Measurements from ENCODE around the gene PTPRN2. TPM values are rescaled to one million over a fixed set of nuclear protein-coding genes. Genes with fewer than 3 reads are reported as not detected.

Gene PTPRN2
- polyA plus RNA-seq, 2 donors: 0.37 to 0.40 TPM

GRCh38 chr7:158590181-158590530 is 2.5 kb upstream of the PTPRN2 start:
- Histone ChIP-seq H3K4me1 (ENCODE audit: control insufficient read depth in 2 of 2, insufficient read depth in 2 of 2, low read length in 1 of 2) (peaks cover 12 to 13% of the 10 kb centered on the region in 2 donors), H3K27me3 (ENCODE audit: control insufficient read depth in 1 of 2, insufficient read depth in 2 of 2, low read length in 2 of 2) (no peaks in the 10 kb centered on the region), H3K4me3 (ENCODE audit: low read depth in 1 of 2, low read length in 2 of 2) (no peak overlapping the region), H3K27ac (ENCODE audit: low read depth in 2 of 2, low read length in 1 of 2) (no peak overlapping the region), H3K9me3 (ENCODE audit: control insufficient read depth in 2 of 2, insufficient read depth in 1 of 2, low read depth in 1 of 2, low read length in 1 of 2) (peaks cover 3 to 12% of the 10 kb centered on the region in 2 donors), H3K36me3 (ENCODE audit: control insufficient read depth in 2 of 2, insufficient read depth in 2 of 2, low read length in 1 of 2) (no peaks in the 10 kb centered on the region)
- 88 to 92% methylated on average over 12 of the region's 12 CpGs for WGBS, 2 donors

GRCh38 chr7:158589653-158590052 is 2.0 kb upstream of the PTPRN2 start:
- Histone ChIP-seq H3K9me3 (ENCODE audit: control insufficient read depth in 2 of 2, insufficient read depth in 1 of 2, low read depth in 1 of 2, low read length in 1 of 2) (peaks cover 3 to 10% of the 10 kb centered on the region in 2 donors), H3K27ac (ENCODE audit: low read depth in 2 of 2, low read length in 1 of 2) (no peak overlapping the region), H3K4me1 (ENCODE audit: control insufficient read depth in 2 of 2, insufficient read depth in 2 of 2, low read length in 1 of 2) (peaks cover 10 to 13% of the 10 kb centered on the region in 2 donors), H3K27me3 (ENCODE audit: control insufficient read depth in 1 of 2, insufficient read depth in 2 of 2, low read length in 2 of 2) (peaks cover 0 to 2% of the 10 kb centered on the region in 2 donors), H3K4me3 (ENCODE audit: low read depth in 1 of 2, low read length in 2 of 2) (no peak overlapping the region), H3K36me3 (ENCODE audit: control insufficient read depth in 2 of 2, insufficient read depth in 2 of 2, low read length in 1 of 2) (no peaks in the 10 kb centered on the region)
- WGBS, 2 donors: 36 to 65% methylated on average over 1 of the region's 1 CpG

DNA sequence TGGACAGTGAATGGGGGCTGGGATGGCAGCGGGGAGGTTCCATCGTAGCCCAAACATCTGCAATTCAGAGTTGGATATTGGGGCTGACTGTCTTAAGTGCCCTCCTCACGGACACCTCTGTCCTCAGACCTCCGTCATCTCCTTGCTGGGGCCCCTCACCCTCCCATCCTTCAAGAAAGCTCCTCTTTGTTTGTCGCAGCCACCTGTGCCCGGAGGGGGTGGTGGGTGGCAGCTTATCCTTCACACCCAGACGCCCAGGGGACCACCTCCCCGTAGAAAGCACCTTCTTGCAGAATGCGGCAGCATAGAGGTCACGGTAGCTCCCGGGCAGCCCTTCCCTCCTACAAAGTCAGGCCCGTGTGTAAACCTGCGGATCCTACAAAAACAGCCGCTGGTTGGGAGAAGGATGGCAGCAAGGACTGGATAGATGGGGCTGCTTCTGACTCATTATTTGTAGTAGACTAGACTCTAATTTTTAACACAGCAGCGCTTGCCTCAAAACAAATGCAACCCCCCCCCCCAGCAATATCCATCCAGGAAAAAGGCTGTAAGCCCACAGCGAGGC is 1.3 kb upstream of the PTPRN2 start:
- Histone ChIP-seq H3K9me3 (ENCODE audit: control insufficient read depth in 2 of 2, insufficient read depth in 1 of 2, low read depth in 1 of 2, low read length in 1 of 2) (peaks cover 3 to 8% of the 10 kb centered on the region in 2 donors), H3K27me3 (ENCODE audit: control insufficient read depth in 1 of 2, insufficient read depth in 2 of 2, low read length in 2 of 2) (peaks cover 0 to 2% of the 10 kb centered on the region in 2 donors), H3K27ac (ENCODE audit: low read depth in 2 of 2, low read length in 1 of 2) (no peak overlapping the region), H3K4me1 (ENCODE audit: control insufficient read depth in 2 of 2, insufficient read depth in 2 of 2, low read length in 1 of 2) (peaks cover 10 to 13% of the 10 kb centered on the region in 2 donors), H3K4me3 (ENCODE audit: low read depth in 1 of 2, low read length in 2 of 2) (no peak overlapping the region), H3K36me3 (ENCODE audit: control insufficient read depth in 2 of 2, insufficient read depth in 2 of 2, low read length in 1 of 2) (no peaks in the 10 kb centered on the region)
- 34 to 42% methylated on average over 16 of the region's 16 CpGs for WGBS, 2 donors

DNA sequence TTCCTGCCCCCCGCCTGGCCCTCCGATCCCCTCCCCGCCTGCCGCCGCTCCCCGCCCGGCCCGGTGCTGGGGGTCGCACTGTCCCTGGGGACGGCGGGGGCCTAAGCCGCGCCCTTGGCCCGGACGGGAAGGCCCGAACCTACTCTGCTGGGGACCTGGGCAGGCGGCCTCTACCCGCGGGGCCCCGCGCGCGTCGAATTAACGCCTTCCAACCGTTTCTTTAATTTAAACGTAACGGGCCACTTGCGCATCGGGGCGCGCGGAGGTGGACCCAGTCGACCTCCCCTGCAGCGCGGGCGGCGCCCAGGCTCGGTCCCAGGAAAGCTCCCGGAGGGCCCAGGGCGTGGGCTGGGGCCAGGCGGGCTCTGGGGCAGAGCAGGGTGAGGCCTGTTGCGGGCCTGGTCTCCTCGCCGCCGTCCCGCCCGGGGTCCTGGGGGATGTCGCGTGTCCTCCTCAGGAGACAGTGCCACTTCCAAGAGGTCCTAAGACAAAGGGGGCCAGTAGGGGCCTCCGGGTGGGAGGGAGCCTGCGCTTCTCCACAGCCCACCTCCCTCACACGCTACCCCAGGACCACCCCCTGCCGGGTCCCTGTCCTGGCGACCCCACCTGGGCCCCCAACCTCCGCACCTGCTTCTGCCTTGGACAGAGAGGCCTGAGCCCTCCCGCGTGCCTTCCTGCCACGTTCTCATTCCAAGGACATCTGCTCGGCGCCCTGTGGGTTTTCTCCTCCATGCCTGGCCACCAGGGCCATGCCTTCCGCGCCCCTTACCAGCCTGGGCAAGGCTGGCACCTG is 658 bp upstream of the PTPRN2 start:
- 14% methylated on average over 57 to 63 of the region's 63 CpGs for WGBS, 2 donors
- H3K4me1 ChIP-seq (ENCODE audit: control insufficient read depth in 2 of 2, insufficient read depth in 2 of 2, low read length in 1 of 2): peaks cover 10 to 13% of the 10 kb centered on the region in 2 donors
- H3K27ac ChIP-seq (ENCODE audit: low read depth in 2 of 2, low read length in 1 of 2): no peak overlapping the region
- no peaks in the 10 kb centered on the region for H3K36me3 ChIP-seq (ENCODE audit: control insufficient read depth in 2 of 2, insufficient read depth in 2 of 2, low read length in 1 of 2)
- H3K9me3 ChIP-seq (ENCODE audit: control insufficient read depth in 2 of 2, insufficient read depth in 1 of 2, low read depth in 1 of 2, low read length in 1 of 2): peaks cover 3 to 7% of the 10 kb centered on the region in 2 donors
- H3K27me3 ChIP-seq (ENCODE audit: control insufficient read depth in 1 of 2, insufficient read depth in 2 of 2, low read length in 2 of 2): peaks cover 0 to 2% of the 10 kb centered on the region in 2 donors
- peak overlapping the region in 1 of 2 donors; percentile 46 for H3K4me3 ChIP-seq (ENCODE audit: low read depth in 1 of 2, low read length in 2 of 2)

GRCh38 chr7:158586499-158587161 is 993 bp downstream of the PTPRN2 start:
- Histone ChIP-seq H3K36me3 (ENCODE audit: control insufficient read depth in 2 of 2, insufficient read depth in 2 of 2, low read length in 1 of 2) (no peaks in the 10 kb centered on the region), H3K27me3 (ENCODE audit: control insufficient read depth in 1 of 2, insufficient read depth in 2 of 2, low read length in 2 of 2) (peaks cover 0 to 2% of the 10 kb centered on the region in 2 donors), H3K4me3 (ENCODE audit: low read depth in 1 of 2, low read length in 2 of 2) (no peak overlapping the region), H3K9me3 (ENCODE audit: control insufficient read depth in 2 of 2, insufficient read depth in 1 of 2, low read depth in 1 of 2, low read length in 1 of 2) (peaks cover 0 to 4% of the 10 kb centered on the region in 2 donors), H3K27ac (ENCODE audit: low read depth in 2 of 2, low read length in 1 of 2) (no peak overlapping the region), H3K4me1 (ENCODE audit: control insufficient read depth in 2 of 2, insufficient read depth in 2 of 2, low read length in 1 of 2) (peaks cover 10 to 13% of the 10 kb centered on the region in 2 donors)
- 1 to 8% methylated on average over 37 to 63 of the region's 63 CpGs for WGBS, 2 donors

- peaks cover 10 to 13% of the 10 kb centered on the region in 2 donors for H3K4me1 ChIP-seq (ENCODE audit: control insufficient read depth in 2 of 2, insufficient read depth in 2 of 2, low read length in 1 of 2)
- WGBS, 2 donors: 36 to 38% methylated on average over 17 of the region's 17 CpGs
- H3K4me3 ChIP-seq (ENCODE audit: low read depth in 1 of 2, low read length in 2 of 2): no peak overlapping the region
- H3K36me3 ChIP-seq (ENCODE audit: control insufficient read depth in 2 of 2, insufficient read depth in 2 of 2, low read length in 1 of 2): no peaks in the 10 kb centered on the region
- H3K27ac ChIP-seq (ENCODE audit: low read depth in 2 of 2, low read length in 1 of 2): no peak overlapping the region
- peaks cover 0 to 2% of the 10 kb centered on the region in 2 donors for H3K27me3 ChIP-seq (ENCODE audit: control insufficient read depth in 1 of 2, insufficient read depth in 2 of 2, low read length in 2 of 2)
- H3K9me3 ChIP-seq (ENCODE audit: control insufficient read depth in 2 of 2, insufficient read depth in 1 of 2, low read depth in 1 of 2, low read length in 1 of 2): peaks cover 0 to 4% of the 10 kb centered on the region in 2 donors
Observed at GRCh38 chr7:158585721-158586498, 1.7 kb downstream of the PTPRN2 start.

- H3K27me3 ChIP-seq (ENCODE audit: control insufficient read depth in 1 of 2, insufficient read depth in 2 of 2, low read length in 2 of 2): peaks cover 0 to 2% of the 10 kb centered on the region in 2 donors
- no peak overlapping the region for H3K27ac ChIP-seq (ENCODE audit: low read depth in 2 of 2, low read length in 1 of 2)
- 68% methylated on average over 8 of the region's 8 CpGs for WGBS, 2 donors
- H3K9me3 ChIP-seq (ENCODE audit: control insufficient read depth in 2 of 2, insufficient read depth in 1 of 2, low read depth in 1 of 2, low read length in 1 of 2): peaks cover 4 to 5% of the 10 kb centered on the region in 2 donors
- peaks cover 10 to 13% of the 10 kb centered on the region in 2 donors for H3K4me1 ChIP-seq (ENCODE audit: control insufficient read depth in 2 of 2, insufficient read depth in 2 of 2, low read length in 1 of 2)
- no peaks in the 10 kb centered on the region for H3K36me3 ChIP-seq (ENCODE audit: control insufficient read depth in 2 of 2, insufficient read depth in 2 of 2, low read length in 1 of 2)
- H3K4me3 ChIP-seq (ENCODE audit: low read depth in 1 of 2, low read length in 2 of 2): no peak overlapping the region
Observed at GRCh38 chr7:158584407-158584806, 3.2 kb downstream of the PTPRN2 start.

DNA sequence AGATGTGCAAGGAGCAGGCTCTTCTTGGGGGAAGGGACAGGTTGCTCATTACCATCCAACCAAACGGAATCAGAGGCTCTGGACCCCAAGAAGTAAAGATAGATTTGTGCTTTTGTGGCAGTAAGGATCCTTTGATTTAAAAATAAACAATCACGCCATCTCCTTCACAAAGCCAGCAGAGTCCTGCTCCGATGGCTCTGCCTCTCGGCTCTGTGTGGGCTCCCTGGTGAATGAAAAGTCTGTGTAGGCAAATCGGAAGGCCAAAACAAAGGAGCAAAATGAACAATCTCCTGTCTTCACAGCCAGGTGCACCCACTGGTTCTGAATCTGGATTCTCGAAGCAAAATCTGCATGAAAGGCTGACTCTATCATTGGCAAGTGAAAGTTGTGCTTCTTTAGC is 3.8 kb downstream of the PTPRN2 start:
- 53 to 54% methylated on average over 6 of the region's 6 CpGs for WGBS, 2 donors
- no peaks in the 10 kb centered on the region for H3K36me3 ChIP-seq (ENCODE audit: control insufficient read depth in 2 of 2, insufficient read depth in 2 of 2, low read length in 1 of 2)
- no peak overlapping the region for H3K4me3 ChIP-seq (ENCODE audit: low read depth in 1 of 2, low read length in 2 of 2)
- peaks cover 4 to 7% of the 10 kb centered on the region in 2 donors for H3K9me3 ChIP-seq (ENCODE audit: control insufficient read depth in 2 of 2, insufficient read depth in 1 of 2, low read depth in 1 of 2, low read length in 1 of 2)
- H3K27ac ChIP-seq (ENCODE audit: low read depth in 2 of 2, low read length in 1 of 2): no peak overlapping the region
- peaks cover 10 to 13% of the 10 kb centered on the region in 2 donors for H3K4me1 ChIP-seq (ENCODE audit: control insufficient read depth in 2 of 2, insufficient read depth in 2 of 2, low read length in 1 of 2)
- peaks cover 0 to 2% of the 10 kb centered on the region in 2 donors for H3K27me3 ChIP-seq (ENCODE audit: control insufficient read depth in 1 of 2, insufficient read depth in 2 of 2, low read length in 2 of 2)

- WGBS, 2 donors: 75 to 87% methylated on average over 5 of the region's 5 CpGs
- no peak overlapping the region for H3K4me3 ChIP-seq (ENCODE audit: low read depth in 1 of 2, low read length in 2 of 2)
- H3K36me3 ChIP-seq (ENCODE audit: control insufficient read depth in 2 of 2, insufficient read depth in 2 of 2, low read length in 1 of 2): no peaks in the 10 kb centered on the region
- H3K27ac ChIP-seq (ENCODE audit: low read depth in 2 of 2, low read length in 1 of 2): no peak overlapping the region
- peaks cover 0 to 2% of the 10 kb centered on the region in 2 donors for H3K27me3 ChIP-seq (ENCODE audit: control insufficient read depth in 1 of 2, insufficient read depth in 2 of 2, low read length in 2 of 2)
- peaks cover 10% of the 10 kb centered on the region in 2 donors for H3K4me1 ChIP-seq (ENCODE audit: control insufficient read depth in 2 of 2, insufficient read depth in 2 of 2, low read length in 1 of 2)
- H3K9me3 ChIP-seq (ENCODE audit: control insufficient read depth in 2 of 2, insufficient read depth in 1 of 2, low read depth in 1 of 2, low read length in 1 of 2): peaks cover 4 to 7% of the 10 kb centered on the region in 2 donors
Observed at GRCh38 chr7:158583143-158583542, 4.5 kb downstream of the PTPRN2 start.
